Activated CD8-positive, alpha-beta memory T cell treated with anti-CD3 and anti-CD28 coated beads for 36 hours (primary cell): ENCODE data around the gene CEP164. TPM values are rescaled to one million over a fixed set of nuclear protein-coding genes. Genes with fewer than 3 reads are reported as not detected.
"Not testable (repeated sequence)": the region's sequence is repeated elsewhere in the genome, so short reads cannot be mapped to it uniquely, and the experiment has no call there.

Experiments
- CTCF ChIA-PET: fragments of 350-600 bp; sonication (Branson Sonifier 250); formaldehyde crosslinking; loops from one replicate; lab custom pipeline; 2021; ENCODE audit warnings: antibody characterized with exemption; lab: Charles Lee
- POLR2A ChIA-PET: fragments of 350-600 bp; sonication (Branson Sonifier 250); formaldehyde crosslinking; loops from one replicate; lab custom pipeline; 2021; ENCODE audit warnings: antibody characterized with exemption; lab: Charles Lee
- total RNA-seq, 2 experiments: library from RNA; stranded (reverse); gene quantifications; one replicate each; pipeline ENCODE4 v1.2.3, GENCODE V29; 2021

CEP164 gene
- total RNA-seq, 2 experiments from 2014 or later: 34.7 to 35.0 TPM

DNA sequence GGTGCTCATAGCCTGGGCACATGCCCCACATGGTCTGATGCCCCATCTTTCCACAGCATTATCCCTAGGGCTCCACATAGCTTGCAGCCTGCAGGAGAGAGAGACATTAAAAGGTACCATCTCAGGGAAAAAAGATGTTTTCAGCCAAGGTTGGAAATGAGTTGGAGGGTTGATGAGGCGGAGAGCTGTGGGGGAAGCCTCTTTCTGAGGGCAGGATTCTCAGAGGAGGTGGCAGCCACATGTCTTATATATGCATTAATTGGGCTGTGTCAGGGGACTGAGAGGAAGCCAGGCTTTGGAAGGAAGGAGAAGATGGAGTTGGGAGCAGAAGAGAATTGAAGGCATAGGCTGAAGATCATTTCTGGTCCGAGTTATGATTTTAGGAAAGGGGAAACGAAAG is 57.8 kb downstream of the CEP164 start:
- CTCF ChIA-PET: no interaction called here

DNA sequence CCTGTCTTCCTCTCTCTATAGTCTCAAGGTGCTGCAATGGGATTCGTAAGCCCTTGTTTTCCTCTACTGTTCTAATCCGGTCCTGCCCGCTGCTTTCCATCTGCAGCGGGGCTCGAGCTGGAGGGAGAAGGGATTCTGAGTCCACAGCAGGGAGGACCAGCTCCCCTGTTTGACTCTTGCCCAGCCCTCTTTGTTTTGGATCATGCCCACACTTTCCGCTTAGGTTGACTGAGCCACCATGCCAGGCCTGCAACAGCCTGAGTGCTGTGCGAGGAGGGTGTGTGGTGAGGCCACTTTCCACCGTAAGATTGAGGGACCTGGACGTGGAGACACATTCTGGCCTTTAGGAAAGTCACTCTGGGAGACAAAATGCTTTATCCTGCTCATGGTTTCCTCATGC is 58.3 kb downstream of the CEP164 start:
- POLR2A ChIA-PET: no interaction called here
- CTCF ChIA-PET: no interaction called here

More for the DNA sequence above, 57.8 kb downstream of the CEP164 start:
- POLR2A ChIA-PET: no interaction called here

DNA sequence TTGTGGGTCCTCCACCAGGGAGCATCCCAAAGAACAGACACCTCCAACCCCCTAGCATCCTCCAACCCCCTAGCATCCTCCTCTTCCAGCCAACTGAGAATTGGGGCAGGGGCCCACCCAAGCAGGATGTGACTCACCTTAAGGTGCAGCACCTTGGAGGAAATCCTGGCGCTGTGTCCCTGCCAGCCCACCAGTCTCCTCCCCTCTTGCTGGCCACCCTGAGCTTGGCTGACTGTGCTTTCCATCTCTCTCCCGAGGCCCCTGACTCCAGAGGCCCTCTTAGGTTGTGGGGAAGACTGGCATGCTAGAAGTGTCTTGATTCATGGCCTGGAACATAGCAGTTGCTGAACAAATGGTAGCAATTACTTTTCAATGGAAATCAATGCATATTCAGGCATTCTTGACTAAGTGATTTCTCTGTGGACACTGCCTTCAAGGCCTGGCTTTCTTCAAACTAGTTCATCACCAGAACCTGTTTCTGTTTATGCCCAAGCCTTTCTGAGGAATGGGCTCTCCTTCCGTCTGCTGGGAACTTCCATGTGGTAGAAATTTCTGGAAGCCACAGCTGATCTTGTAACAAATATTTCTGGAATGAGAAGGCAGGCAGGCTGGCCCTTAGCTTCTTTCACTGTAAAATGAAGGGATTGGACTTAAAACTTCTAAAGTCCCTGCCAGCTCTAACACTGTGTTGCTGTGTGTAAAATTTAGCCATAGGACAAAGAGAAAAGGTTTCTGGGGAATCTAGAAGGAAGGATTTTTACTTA is 60.5 kb downstream of the CEP164 start:
- CTCF ChIA-PET: no interaction called here

DNA sequence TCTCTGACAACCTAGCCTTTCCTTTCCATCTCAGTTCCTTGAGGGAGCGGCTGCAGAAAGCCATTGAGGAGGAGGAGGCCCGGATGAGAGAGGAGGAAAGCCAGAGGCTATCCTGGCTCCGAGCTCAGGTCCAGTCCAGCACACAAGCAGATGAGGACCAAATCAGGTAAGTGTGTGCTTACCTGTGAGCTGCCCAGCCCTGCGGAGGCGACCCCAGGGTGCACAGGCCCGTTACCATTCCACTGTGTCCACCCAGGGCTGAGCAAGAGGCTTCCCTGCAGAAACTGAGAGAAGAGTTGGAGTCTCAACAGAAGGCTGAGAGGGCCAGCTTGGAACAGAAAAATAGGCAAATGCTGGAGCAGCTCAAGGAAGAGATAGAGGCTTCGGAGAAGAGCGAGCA is 63.1 kb downstream of the CEP164 start:
- POLR2A ChIA-PET: no interaction called here
- CTCF ChIA-PET: no interaction called here

More for the DNA sequence above, 60.5 kb downstream of the CEP164 start:
- POLR2A ChIA-PET: no interaction called here

DNA sequence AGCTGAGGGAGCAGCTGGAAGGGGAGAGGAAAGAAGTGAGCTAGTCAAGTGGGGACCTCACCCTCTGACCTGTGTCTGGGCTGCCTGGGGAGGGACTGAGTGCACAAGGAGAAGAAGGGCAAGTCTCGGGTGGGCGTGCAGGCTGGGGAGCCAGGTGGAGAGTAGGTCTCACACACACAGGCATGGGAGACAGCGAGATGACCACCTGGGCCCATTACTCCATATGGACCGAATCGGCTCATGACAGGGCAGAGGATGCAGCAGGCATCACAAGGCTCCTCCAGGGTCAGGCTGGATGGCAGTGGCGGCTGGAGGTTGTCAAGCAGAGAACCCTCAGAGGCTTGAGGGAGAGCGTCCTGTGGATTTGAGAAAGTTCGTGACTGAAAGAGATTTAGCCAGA is 63.5 kb downstream of the CEP164 start:
- ChIA-PET POLR2A (no interaction called here), CTCF (no interaction called here)

DNA sequence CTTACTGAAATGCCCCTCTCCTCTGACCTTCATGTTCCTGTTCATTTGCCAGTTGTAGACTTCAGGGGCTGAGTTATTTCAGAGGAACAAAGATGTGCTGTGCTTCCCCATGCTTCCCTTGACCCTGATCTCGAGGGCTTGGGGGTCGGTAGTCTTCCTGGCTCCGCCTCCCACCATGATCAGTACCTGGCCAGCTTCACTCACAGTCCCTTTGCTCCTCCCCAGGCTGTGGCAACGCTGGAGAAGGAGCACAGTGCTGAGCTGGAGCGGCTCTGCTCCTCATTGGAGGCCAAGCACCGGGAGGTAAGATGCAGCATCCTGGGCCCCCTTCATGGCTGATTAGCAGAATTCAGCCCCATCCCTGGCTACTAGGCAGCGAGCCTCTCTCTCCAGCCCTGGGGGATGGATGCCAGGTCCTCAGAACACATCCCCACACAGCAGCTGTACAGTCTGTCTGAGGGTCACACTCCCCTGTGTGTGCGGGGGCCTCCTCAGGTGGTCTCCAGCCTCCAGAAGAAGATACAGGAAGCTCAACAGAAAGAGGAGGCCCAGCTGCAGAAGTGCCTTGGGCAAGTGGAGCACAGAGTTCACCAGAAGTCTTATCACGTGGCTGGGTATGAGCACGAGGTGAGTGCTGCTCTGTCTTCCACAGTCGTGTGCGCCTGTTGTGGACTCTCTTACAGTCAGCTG is 64.5 kb downstream of the CEP164 start:
- POLR2A ChIA-PET: no interaction called here
- CTCF ChIA-PET: interaction anchor here (1.2 kb wide), 1 partner anchor 34 kb away, joined by 4 read pairs; no protein-coding TSS in a partner anchor

DNA sequence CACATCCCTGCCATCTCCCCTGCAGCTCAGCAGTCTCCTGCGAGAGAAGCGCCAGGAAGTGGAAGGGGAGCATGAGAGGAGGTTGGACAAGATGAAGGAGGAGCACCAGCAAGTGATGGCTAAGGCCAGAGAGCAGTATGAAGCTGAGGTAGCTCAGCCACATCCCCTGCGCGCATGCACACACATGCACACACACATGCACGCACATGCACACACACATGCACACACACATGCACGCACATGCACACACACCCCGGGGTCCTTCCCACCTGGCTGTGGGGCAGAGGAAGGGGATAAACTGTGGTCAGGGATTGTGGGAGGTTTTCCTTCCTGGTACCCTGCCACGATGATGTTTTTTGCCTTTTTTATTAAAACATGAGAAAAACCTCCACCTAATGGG is 65.3 kb downstream of the CEP164 start:
- CTCF ChIA-PET: interaction anchor here (1.2 kb wide), 1 partner anchor 33 kb away, joined by 4 read pairs; no protein-coding TSS in a partner anchor

DNA sequence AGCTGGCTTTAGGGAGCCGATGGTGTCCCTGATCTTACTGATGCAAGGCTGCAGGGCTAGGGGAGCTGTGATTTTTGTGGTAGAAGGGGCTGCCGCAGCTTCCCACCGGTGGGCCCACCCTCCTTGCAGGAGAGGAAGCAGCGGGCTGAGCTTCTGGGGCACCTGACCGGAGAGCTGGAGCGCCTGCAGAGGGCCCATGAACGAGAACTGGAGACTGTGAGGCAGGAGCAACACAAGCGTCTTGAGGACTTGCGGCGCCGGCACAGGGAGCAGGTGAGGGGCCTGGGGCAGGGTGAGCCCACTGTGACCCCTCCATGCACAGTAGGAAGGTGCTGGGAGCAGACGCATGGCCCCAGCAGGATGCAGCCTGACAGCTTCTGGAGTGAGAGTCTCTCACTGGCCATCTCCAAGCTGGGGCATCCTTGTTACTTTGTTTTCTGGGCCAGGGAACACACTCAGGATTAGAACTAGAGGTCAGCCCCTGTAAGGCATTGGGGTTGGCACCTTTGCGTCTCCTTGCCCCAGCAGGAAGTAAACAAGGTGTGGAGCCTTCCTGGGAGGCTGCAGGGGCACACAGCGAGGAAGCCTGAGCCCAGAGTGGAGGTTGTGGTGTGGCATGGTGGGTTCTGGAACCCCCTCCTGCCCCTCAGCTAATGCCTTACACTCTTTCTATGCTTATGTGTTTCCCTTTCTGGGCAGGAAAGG is 66.7 kb downstream of the CEP164 start:
- CTCF ChIA-PET: no interaction called here
- POLR2A ChIA-PET: no interaction called here

More for the DNA sequence above, 65.3 kb downstream of the CEP164 start:
- POLR2A ChIA-PET: no interaction called here

DNA sequence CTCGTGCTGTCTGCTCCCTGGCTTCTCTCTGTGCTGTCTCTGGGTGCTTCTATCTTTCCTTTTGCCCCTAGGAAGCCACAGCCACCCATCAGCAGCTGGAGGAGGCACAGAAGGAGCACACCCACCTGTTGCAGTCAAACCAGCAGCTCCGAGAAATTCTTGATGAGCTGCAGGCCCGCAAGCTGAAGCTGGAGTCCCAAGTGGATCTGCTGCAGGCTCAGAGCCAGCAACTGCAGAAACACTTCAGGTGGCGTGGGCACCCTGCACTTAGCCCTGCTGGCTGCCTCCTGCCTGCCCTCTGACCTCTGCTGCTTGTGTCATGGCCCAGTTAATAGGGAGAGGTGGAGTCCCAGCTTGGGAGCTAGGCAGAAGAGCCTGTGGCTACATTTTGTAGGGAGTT is 67.8 kb downstream of the CEP164 start:
- CTCF ChIA-PET: no interaction called here
- POLR2A ChIA-PET: no interaction called here

DNA sequence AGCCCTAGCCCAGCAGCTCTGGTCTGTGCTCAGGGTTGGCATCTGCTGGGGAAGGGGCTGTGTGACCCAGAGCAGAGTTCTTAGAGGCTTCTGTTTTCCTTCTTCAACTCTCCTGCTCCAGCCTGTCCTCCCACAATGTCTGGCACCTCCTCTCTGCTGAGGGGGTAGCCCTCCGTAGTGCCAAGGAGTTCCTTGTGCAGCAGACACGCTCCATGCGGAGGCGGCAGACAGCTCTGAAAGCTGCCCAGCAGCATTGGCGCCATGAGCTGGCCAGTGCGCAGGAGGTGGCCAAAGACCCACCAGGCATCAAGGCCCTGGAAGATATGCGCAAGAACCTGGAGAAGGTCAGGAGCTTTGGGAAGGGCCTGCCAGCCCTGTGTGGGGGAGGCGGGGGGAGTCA is 69.3 kb downstream of the CEP164 start:
- ChIA-PET CTCF (no interaction called here), POLR2A (no interaction called here)

DNA sequence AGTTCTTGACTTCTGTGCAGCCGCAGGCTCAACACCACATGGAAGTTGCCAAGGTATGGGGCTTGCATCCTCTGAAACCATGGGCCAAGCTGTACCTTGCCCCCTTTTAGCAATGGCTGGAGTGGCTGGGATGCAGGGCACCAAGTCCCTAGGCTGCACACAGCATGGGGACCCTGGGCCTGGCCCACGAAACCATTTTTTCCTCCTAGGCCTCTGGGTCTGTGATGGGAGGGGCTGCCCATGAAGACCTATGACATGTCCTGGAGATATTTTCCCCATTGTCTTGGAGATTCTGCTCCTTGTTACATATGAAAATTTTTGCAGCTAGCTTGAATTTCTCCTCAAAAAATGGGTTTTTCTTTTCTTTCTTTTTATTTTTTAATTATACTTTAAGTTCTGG is 71.0 kb downstream of the CEP164 start:
- CTCF ChIA-PET, POLR2A ChIA-PET: not testable (repeated sequence)

DNA sequence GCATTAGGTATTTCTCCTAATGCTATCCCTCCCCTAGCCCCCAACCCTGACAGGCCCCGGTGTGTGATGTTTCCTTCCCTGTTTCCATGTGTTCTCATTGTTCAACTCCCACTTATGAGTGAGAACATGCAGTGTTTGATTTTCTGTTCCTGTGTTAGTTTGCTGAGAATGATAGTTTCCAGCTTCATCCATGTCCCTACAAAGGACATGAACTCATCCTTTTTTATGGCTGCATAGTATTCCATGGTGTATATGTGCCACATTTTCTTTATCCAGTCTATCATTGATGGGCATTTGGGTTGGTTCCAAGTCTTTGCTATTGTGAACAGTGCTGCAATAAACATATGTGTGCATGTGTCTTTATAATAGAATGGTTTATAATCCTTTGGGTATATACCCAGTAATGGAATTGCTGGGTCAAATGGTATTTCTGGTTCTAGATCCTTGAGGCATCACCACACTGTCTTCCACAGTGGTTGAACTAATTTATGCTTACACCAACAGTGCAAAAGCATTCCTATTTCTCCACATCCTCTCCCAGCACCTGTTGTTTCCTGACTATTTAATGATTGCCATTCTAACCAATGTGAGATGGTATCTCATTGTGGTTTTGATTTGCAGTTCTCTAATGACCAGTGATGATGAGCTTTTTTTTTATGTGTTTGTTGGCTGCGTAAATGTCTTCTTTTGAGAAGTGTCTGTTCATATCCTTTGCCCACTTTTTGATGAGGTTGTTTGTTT is 71.6 kb downstream of the CEP164 start:
- CTCF ChIA-PET, POLR2A ChIA-PET: not testable (repeated sequence)

DNA sequence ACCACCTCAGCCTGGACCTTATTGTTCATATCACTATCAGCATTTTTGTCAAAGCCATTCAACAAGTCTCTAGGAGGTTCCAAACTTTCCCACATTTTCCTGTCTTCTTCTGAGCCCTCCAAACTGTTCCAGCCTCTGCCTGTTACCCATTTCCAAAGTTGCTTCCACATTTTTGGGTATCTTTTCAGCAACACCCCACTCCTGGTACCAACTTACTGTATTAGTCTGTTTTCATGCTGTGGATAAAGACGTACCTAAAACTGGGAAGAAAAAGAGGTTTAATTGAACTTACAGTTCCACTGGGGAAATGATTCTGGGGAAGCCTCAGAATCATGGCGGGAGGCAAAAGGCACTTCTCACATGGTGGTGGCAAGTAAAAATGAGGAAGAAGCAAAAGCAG is 78.2 kb downstream of the CEP164 start:
- CTCF ChIA-PET, POLR2A ChIA-PET: not testable (repeated sequence)

DNA sequence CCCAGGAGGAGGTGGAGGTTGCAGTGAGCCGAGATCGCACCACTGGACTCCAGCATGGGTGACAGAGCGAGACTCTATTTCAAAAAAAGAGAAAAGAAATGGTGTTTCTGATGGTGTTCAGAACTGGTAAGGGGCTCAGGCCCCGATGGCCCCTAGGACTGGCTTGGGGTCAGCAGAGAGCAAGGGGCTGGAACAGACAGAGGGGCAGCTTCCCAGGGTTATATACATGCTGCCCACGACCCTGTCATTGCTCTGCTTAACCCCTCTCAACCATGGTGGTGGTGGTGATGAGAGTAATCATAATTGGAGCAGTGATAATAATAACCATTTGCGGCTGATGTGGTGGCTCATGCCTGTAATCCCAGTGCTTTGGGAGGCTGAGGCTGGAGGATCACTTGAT is 79.4 kb downstream of the CEP164 start:
- CTCF ChIA-PET: no interaction called here

DNA sequence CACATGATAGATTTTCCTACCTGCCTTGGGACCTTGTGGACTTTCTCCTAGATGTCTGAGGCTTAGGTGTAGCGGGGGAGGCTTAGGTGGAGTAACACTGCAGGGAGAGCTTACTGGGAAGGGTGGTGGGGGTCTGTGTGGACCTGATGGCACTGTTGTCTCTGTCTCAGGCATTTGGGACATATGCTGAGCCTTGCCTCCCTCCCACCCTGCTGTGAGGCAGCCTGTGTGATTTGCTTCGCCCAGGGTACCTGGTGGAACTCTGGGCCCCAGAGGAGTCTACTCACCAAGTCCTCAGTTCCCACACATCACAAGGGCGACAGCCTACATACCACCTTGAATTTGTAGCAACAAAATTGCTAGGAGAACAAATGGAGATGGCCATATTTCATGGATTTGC is 80.7 kb downstream of the CEP164 start:
- POLR2A ChIA-PET: no interaction called here
- CTCF ChIA-PET: no interaction called here

More for the DNA sequence above, 79.4 kb downstream of the CEP164 start:
- POLR2A ChIA-PET: no interaction called here

DNA sequence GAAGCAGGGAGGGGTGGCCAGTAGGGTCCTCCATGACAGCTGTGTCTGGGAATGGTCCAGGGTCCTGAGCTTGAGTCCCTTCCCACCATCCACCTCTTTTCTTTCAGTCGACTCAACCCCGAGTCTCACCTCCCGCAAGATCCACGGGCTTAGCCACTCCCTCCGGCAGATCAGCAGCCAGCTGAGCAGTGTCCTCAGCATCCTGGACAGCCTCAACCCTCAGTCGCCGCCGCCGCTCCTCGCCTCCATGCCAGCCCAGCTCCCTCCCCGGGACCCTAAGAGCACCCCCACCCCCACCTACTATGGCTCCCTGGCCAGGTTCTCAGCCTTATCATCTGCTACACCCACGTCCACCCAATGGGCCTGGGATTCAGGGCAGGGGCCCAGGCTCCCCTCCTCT is 81.9 kb downstream of the CEP164 start:
- POLR2A ChIA-PET: no interaction called here
- CTCF ChIA-PET: no interaction called here

DNA sequence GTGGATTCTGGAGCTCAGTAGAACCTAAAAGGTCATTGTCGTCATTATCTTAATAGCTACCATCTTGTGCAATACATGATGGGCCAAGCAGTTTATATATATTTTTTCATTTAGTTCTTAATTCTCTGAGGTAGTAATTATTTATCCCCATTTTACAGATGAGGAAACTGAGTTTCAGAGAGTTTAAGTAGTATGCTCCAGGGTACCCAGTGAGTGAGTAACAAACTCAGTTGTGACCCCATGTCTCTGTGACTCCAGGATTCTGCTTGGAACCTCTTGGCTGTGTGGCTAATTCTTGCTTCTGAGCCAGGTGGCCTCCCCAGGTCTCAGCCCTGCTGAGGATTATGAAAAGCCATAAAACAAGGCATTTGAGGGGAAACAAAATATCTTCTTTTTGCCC is 82.6 kb downstream of the CEP164 start:
- POLR2A ChIA-PET: no interaction called here
- CTCF ChIA-PET: no interaction called here

DNA sequence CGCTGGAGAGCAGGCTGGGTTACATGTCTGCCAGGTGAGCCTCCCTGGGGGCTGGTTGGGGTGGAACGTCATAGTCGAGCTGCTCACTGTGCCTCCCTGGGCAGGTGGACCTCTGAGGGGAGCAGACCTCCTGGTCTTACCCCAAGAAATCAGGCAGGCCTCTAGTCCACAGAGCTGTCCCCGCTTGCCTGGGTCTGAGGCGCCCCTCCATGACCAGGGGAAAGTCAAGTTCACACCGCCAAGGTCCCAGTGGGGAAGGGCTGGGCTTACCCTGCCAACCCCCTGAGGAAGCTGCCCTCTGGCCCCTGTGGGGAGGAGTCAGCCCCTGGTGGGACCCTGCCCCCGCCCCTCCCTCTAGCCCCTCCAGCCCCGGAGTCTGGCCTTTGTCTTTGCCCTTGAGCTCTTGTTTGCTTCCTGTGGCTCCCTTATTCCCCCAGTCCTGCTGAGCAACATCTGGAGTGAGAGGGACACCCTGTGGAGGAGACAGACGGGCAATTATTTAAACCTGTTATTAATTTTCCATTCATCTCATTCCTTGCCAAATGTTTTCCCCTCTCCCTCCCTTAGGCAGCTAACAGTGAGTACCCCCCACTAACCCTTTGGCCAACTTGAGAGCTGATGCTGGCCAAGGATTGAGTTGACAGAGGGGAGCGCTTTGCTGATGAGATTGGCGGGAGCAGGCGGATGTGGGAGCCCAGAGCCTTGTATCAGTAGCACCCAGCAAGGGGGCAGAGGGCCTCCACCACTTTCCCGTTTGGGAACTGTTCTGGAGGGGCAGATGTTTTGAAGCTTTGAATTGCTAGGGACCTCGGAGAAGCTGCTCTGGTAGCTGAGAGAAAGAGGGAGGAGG is 83.4 kb downstream of the CEP164 start:
- ChIA-PET POLR2A (no interaction called here), CTCF (interaction anchor here (0.6 to 1.2 kb wide), 2 partner anchors 14 to 44 kb away, joined by 3 read pairs; no protein-coding TSS in a partner anchor)

DNA sequence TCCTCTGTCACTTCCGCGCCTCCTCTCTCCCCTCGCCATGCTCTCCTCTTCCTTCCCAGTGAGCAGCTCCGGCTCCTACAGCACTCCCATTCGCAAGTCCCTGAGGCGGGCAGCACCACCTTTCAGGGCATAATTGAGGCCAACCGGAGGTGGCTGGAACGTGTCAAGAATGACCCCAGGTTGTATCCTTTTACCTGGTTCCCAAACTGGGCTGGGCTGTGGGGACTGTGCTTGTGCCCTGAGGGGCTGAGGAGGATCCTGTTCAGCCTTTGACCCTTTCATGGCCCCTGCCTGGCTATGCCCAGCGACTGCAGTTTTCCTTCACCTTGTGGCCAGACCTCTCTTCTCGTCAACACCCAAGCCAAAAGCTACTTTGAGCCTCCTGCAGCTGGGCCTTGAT is 84.1 kb downstream of the CEP164 start:
- ChIA-PET CTCF (interaction anchor here (0.6 to 1.2 kb wide), 3 partner anchors 13 to 44 kb away, joined by 3 to 4 read pairs (median 3); no protein-coding TSS in a partner anchor), POLR2A (no interaction called here)
